Measurements from ENCODE around the gene MRPS14.
A peak's percentile ranks its signal among the peaks of the same experiment; 100 is the strongest.

Gene MRPS14

DNA sequence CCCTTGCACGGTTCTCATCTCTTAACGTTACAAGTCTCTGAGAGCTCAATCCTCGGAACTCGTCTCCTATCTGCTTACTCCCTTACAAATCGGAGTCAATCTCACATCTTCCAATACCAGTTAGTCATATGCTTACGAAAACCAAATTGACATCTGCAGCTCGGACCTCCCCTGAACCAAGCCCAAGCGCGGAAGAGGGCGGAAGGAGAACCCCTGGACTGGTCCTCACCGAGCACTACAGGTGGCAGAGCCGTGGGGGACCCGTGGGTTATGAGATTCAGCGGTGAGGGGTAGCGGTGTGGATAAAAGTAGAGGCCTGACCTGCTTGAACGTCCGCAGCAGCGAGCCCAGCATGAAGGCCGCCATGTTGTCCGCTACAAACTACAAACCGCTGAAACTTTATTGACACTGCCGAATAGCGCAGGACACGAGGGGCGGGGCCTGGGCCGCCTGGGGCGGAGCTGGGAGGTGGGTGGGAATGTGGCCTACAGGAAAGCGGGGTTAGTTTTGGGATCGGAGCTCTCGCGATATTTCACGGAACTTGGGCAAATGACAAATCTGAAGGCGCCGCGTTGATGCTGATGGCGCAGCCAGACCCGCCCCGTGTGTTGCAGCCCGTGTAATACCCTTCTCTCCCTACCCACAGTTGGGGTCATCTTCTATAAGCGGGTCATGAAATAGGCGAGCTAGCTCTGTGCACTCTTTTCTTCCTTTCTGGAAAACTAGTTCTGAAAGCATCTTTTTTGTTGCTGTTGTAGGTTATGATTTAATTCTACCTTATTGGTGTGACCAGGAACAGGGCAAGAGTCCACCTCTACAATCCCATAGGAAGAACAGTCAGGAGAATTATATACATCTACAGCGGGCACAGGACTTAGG, at the start of gene MRPS14:
TSS of gene MRPS14 (minus strand) at position 383 of the 879 bp plus-strand sequence. CDS start at position 366, 17 bp downstream.
- H3K4me3 ChIP-seq (ENCODE audit: low read depth, low read length), result peak within 1 kb of the TSS; percentile 72
- TF ChIP-seq, protein P1, sequence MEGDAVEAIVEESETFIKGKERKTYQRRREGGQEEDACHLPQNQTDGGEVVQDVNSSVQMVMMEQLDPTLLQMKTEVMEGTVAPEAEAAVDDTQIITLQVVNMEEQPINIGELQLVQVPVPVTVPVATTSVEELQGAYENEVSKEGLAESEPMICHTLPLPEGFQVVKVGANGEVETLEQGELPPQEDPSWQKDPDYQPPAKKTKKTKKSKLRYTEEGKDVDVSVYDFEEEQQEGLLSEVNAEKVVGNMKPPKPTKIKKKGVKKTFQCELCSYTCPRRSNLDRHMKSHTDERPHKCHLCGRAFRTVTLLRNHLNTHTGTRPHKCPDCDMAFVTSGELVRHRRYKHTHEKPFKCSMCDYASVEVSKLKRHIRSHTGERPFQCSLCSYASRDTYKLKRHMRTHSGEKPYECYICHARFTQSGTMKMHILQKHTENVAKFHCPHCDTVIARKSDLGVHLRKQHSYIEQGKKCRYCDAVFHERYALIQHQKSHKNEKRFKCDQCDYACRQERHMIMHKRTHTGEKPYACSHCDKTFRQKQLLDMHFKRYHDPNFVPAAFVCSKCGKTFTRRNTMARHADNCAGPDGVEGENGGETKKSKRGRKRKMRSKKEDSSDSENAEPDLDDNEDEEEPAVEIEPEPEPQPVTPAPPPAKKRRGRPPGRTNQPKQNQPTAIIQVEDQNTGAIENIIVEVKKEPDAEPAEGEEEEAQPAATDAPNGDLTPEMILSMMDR (IDR thresholded peaks at IDR 0.05; ENCODE audit: low read depth, low read length), result no peak

DNA sequence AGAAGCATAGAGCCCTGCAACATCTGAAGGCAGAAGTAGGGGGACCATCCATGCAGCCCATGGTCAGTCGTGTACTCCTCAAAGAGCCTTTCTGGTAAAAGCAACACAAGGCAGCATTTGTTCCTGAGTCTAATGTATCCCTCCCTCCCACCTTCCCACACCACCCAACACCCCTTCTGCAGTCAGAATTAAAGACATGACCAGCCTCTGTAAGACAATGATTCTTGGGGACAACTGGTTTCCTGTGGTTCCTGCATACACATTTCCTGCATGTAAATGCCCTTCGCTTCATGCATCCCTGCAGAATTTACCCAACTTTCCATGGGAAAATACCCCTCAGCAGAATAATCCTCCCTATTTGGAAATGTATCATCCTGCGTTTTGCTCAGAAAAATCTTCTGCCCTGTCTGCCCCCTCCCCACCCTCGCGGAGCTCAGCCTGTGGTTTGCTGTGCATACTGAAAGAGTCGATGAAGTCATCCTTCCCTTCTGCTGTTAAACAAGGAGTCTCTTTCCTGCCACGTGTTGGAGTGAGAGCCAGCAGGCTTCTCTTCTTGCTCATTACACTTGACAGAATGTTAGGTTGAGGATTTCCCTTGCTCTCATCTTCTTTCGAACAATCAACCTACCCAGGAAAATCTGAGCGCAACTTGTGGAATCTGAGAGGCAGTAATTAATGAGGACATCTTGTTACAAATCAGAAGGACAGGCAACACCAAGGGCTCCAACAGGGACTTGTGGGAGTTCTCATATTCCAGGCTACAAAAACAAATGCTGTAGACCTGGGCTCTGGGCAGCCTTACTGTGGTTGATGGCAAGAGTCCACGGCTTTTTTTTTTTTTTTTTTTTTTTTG, 49.1 kb upstream of the MRPS14 start:
- TF ChIP-seq, protein P1 (IDR thresholded peaks at IDR 0.05; ENCODE audit: low read depth, low read length), result no peak
- no peak overlapping the region for H3K4me3 ChIP-seq (ENCODE audit: low read depth, low read length)

- no peak overlapping the region for H3K4me3 ChIP-seq (ENCODE audit: low read depth, low read length)
- TF ChIP-seq, protein P1 (IDR thresholded peaks at IDR 0.05; ENCODE audit: low read depth, low read length), result no peak
Measured at GRCh38 chr1:175071276-175071943, 48.2 kb upstream of the MRPS14 start.

DNA sequence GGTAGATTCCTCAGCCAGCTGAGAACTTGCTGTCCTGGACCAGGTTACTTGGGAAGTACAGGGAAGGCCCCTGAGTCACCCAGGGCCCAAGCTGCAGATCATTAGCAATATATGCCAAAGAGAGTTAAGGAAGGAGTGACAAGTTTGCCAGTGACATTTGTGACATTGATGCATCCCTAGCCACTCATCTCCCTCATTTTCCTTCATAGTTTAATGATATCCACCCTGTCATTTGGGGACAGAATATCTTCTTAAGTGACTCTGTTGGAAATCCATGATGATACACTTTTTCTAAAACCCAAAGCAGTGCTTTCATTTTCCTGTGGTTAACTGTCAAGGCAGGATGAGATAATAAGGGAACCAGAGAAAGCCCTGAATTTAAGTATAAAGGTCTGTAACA, 47.6 kb upstream of the MRPS14 start:
- H3K4me3 ChIP-seq (ENCODE audit: low read depth, low read length), result no peak overlapping the region
- TF ChIP-seq, protein P1 (IDR thresholded peaks at IDR 0.05; ENCODE audit: low read depth, low read length), result no peak

- TF ChIP-seq, protein P1 (IDR thresholded peaks at IDR 0.05; ENCODE audit: low read depth, low read length), result no peak
- no peak within 1 kb of the TSS for H3K4me3 ChIP-seq (ENCODE audit: low read depth, low read length)
Measured at GRCh38 chr1:175067362-175068106, 44.3 kb upstream of the MRPS14 start, which contains the start of gene TNN. TSS of gene TNN (plus strand) at chr1:175067833. CDS start at chr1:175077419, 9,586 bp downstream.

GRCh38 chr1:175062858-175063257, 39.6 kb upstream of the MRPS14 start:
- TF ChIP-seq, protein P1 (IDR thresholded peaks at IDR 0.05; ENCODE audit: low read depth, low read length), result no peak
- H3K4me3 ChIP-seq (ENCODE audit: low read depth, low read length), result no peak overlapping the region

Data from WI38 (cell line).